ENCODE data around the gene MLLT6.

The MLLT6 gene

GRCh38 chr17:38729886-38730525 is 24.9 kb downstream of the MLLT6 start, which contains the start of gene CISD3:
Gene CISD3, plus strand, starts transcription at chr17:38730341. Its CDS starts 18 bp downstream, at chr17:38730359.
- peak; percentile 93 for DNase-seq

GRCh38 chr17:38730526-38731379 is 25.7 kb downstream of the MLLT6 start:
- no peak for DNase-seq

- no peak for DNase-seq
Observed at GRCh38 chr17:38731526-38732294, 26.6 kb downstream of the MLLT6 start.

GRCh38 chr17:38732376-38733281 is 27.6 kb downstream of the MLLT6 start:
- DNase-seq, result no peak

GRCh38 chr17:38733282-38733981 is 28.4 kb downstream of the MLLT6 start:
- DNase-seq, result no peak

GRCh38 chr17:38733982-38734973 is 29.2 kb downstream of the MLLT6 start:
- DNase-seq, result no peak

- DNase-seq, result peak; percentile 75
Observed at GRCh38 chr17:38735161-38735997, 30.3 kb downstream of the MLLT6 start.

- no peak for DNase-seq
Observed at GRCh38 chr17:38738007-38738662, 33.1 kb downstream of the MLLT6 start.

GRCh38 chr17:38738686-38739085 is 33.6 kb downstream of the MLLT6 start:
- DNase-seq, result no peak

- no peak for DNase-seq
Observed at GRCh38 chr17:38739305-38739704, 34.2 kb downstream of the MLLT6 start.

GRCh38 chr17:38740044-38740443 is 35.0 kb downstream of the MLLT6 start:
- DNase-seq, result no peak

- DNase-seq, result no peak
Observed at GRCh38 chr17:38740806-38741205, 35.7 kb downstream of the MLLT6 start.

- no peak for DNase-seq
Observed at GRCh38 chr17:38741461-38741860, 36.4 kb downstream of the MLLT6 start.

- no peak for DNase-seq
Observed at GRCh38 chr17:38741921-38742410, 36.9 kb downstream of the MLLT6 start.

GRCh38 chr17:38742411-38743308 is 37.6 kb downstream of the MLLT6 start:
- DNase-seq, result peak; percentile 38

GRCh38 chr17:38743556-38744171 is 38.6 kb downstream of the MLLT6 start:
- no peak for DNase-seq

GRCh38 chr17:38745545-38745944 is 40.5 kb downstream of the MLLT6 start:
- no peak for DNase-seq

All from activated CD4-positive, alpha-beta T cell treated with anti-CD3 and anti-CD28 coated beads, Interleukin-10, Interleukin-2, amounts not matched to agents 100 ng/mL and 50 ng/mL, durations not matched to agents 16 hours and 8 hours (primary cell).